Measurements from ENCODE around the gene CERS4. TPM values are rescaled to one million over a fixed set of nuclear protein-coding genes. Genes with fewer than 3 reads are reported as not detected.

Gene CERS4
- total and polyA plus RNA-seq, 2 of the 8 experiments (the other 6 are each of a cell fraction or from before 2014, with no cell fraction given): 88.2 to 179 TPM

DNA sequence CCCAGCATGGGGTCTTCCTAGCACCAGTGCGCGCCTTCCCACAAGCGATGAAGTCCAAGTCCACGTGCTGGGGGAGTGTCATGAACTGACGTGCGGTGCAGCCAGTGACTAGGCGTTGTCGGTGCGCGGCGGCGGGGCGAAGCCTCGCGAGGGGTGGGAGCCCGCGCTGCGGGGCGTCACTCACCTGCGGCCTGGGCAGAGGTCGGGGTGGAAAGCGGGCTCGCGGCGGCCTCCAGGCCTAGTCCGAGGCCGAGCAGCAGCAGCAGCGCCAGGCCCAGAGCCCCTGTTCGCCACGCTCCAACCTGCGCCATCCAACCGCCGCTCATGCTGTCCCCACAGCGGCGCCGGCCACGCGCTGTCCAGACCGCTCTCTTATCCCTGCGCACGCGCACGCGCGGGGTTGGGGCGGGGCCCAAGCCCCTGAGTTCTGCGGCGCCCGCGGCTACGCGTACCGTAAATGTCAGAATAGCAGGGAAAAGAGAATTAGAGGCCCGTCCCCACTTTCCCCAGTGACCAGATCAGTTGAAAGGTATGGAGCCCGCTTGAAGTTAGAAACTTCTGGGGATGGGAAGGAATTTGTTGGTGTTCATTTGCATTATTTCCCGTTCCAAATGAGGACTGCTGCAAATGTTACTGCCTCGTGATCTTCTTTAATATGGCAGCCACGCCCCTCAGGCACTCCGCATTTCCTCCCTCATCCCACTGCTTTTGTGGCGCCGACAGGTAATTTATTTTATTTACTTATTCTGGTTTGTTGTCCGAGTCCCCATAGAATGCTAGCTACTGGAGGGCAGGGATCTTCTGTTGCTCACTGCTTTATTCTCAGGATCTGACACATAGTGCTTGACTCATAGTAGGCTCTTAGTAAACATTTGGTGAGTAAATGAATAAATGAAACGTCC, 99.0 kb downstream of the CERS4 start, which contains the start of gene CD320 (continued):
- TF ChIP-seq, protein P1, sequence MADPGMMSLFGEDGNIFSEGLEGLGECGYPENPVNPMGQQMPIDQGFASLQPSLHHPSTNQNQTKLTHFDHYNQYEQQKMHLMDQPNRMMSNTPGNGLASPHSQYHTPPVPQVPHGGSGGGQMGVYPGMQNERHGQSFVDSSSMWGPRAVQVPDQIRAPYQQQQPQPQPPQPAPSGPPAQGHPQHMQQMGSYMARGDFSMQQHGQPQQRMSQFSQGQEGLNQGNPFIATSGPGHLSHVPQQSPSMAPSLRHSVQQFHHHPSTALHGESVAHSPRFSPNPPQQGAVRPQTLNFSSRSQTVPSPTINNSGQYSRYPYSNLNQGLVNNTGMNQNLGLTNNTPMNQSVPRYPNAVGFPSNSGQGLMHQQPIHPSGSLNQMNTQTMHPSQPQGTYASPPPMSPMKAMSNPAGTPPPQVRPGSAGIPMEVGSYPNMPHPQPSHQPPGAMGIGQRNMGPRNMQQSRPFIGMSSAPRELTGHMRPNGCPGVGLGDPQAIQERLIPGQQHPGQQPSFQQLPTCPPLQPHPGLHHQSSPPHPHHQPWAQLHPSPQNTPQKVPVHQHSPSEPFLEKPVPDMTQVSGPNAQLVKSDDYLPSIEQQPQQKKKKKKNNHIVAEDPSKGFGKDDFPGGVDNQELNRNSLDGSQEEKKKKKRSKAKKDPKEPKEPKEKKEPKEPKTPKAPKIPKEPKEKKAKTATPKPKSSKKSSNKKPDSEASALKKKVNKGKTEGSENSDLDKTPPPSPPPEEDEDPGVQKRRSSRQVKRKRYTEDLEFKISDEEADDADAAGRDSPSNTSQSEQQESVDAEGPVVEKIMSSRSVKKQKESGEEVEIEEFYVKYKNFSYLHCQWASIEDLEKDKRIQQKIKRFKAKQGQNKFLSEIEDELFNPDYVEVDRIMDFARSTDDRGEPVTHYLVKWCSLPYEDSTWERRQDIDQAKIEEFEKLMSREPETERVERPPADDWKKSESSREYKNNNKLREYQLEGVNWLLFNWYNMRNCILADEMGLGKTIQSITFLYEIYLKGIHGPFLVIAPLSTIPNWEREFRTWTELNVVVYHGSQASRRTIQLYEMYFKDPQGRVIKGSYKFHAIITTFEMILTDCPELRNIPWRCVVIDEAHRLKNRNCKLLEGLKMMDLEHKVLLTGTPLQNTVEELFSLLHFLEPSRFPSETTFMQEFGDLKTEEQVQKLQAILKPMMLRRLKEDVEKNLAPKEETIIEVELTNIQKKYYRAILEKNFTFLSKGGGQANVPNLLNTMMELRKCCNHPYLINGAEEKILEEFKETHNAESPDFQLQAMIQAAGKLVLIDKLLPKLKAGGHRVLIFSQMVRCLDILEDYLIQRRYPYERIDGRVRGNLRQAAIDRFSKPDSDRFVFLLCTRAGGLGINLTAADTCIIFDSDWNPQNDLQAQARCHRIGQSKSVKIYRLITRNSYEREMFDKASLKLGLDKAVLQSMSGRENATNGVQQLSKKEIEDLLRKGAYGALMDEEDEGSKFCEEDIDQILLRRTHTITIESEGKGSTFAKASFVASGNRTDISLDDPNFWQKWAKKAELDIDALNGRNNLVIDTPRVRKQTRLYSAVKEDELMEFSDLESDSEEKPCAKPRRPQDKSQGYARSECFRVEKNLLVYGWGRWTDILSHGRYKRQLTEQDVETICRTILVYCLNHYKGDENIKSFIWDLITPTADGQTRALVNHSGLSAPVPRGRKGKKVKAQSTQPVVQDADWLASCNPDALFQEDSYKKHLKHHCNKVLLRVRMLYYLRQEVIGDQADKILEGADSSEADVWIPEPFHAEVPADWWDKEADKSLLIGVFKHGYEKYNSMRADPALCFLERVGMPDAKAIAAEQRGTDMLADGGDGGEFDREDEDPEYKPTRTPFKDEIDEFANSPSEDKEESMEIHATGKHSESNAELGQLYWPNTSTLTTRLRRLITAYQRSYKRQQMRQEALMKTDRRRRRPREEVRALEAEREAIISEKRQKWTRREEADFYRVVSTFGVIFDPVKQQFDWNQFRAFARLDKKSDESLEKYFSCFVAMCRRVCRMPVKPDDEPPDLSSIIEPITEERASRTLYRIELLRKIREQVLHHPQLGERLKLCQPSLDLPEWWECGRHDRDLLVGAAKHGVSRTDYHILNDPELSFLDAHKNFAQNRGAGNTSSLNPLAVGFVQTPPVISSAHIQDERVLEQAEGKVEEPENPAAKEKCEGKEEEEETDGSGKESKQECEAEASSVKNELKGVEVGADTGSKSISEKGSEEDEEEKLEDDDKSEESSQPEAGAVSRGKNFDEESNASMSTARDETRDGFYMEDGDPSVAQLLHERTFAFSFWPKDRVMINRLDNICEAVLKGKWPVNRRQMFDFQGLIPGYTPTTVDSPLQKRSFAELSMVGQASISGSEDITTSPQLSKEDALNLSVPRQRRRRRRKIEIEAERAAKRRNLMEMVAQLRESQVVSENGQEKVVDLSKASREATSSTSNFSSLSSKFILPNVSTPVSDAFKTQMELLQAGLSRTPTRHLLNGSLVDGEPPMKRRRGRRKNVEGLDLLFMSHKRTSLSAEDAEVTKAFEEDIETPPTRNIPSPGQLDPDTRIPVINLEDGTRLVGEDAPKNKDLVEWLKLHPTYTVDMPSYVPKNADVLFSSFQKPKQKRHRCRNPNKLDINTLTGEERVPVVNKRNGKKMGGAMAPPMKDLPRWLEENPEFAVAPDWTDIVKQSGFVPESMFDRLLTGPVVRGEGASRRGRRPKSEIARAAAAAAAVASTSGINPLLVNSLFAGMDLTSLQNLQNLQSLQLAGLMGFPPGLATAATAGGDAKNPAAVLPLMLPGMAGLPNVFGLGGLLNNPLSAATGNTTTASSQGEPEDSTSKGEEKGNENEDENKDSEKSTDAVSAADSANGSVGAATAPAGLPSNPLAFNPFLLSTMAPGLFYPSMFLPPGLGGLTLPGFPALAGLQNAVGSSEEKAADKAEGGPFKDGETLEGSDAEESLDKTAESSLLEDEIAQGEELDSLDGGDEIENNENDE (IDR thresholded peaks at IDR 0.05; ENCODE audit: insufficient replicate concordance, low read length): peak; percentile 100
- TF ChIP-seq POLR2A (IDR thresholded peaks at IDR 0.05; ENCODE audit: control extremely low read depth in 1 of 2, low read depth in 2 of 2, low read length in 2 of 2): peak; percentile 80 to 95
- TF ChIP-seq RFX5 (IDR thresholded peaks at IDR 0.05; ENCODE audit: borderline replicate concordance, low read depth, low read length): no peak
- no peak for TF ChIP-seq GTF2F1 (IDR thresholded peaks at IDR 0.05; ENCODE audit: borderline replicate concordance, low read depth, low read length)
- no peak for TF ChIP-seq HDAC6 (IDR thresholded peaks at IDR 0.05; ENCODE audit: low read depth, low read length)
- TF ChIP-seq CHD2 (IDR thresholded peaks at IDR 0.05; ENCODE audit: low read length): peak; percentile 82
- TF ChIP-seq NRF1 (IDR thresholded peaks at IDR 0.05; ENCODE audit: low read depth, low read length): peak; percentile 83
- TF ChIP-seq POLR2AphosphoS5 (IDR thresholded peaks at IDR 0.05; ENCODE audit: low read depth, low read length): peak; percentile 89
- TF ChIP-seq BACH1 (IDR thresholded peaks at IDR 0.05; ENCODE audit: low read length): peak; percentile 67; the same call in 1 of the 2 replicates
- TF ChIP-seq TBP (IDR thresholded peaks at IDR 0.05; ENCODE audit: low read depth, low read length): peak; percentile 31; the same call in 1 of the 2 replicates
- peak; percentile 97 for TF ChIP-seq MAFK (IDR thresholded peaks at IDR 0.05; ENCODE audit: low read depth, low read length)
